Prostate gland (tissue), 2 donors: ENCODE results near the gene PIK3R3. TPM values are rescaled to one million over a fixed set of nuclear protein-coding genes. Genes with fewer than 3 reads are reported as not detected.

Experiments used
- DNase-seq: peaks from one replicate; pipeline ENCODE4 v3.0.0-alpha.2; 2019; ENCODE audit warnings: low spot score
- H3K27ac ChIP-seq, 2 donors: fragments of 200-600 bp; sonication (generic); 2 replicates each; pipeline ENCODE4 v1.5.1; 2017 to 2019
- H3K27me3 ChIP-seq: fragments of 200-600 bp; sonication (generic); replicated peaks from 2 replicates; pipeline ENCODE4 v1.5.1; 2019; ENCODE audit not compliant: insufficient read depth
- H3K36me3 ChIP-seq, 2 donors: fragments of 200-600 bp; sonication (generic); 1 replicate in 1 of 2; 2 replicates in 1 of 2; pipeline versions ENCODE4 v1.5.1 to v1.8.1; 2017 to 2019
- H3K4me1 ChIP-seq: fragments of 200-600 bp; sonication (generic); replicated peaks from 2 replicates; pipeline ENCODE4 v1.5.1; 2019
- H3K4me3 ChIP-seq, 2 donors: fragments of 200-600 bp; sonication (generic); 2 replicates each; pipeline ENCODE4 v1.5.1; 2017 to 2019
- H3K9me3 ChIP-seq: fragments of 200-600 bp; sonication (generic); 2 replicates; pipeline ENCODE4 v1.5.1; 2017
- POLR2A ChIP-seq: fragments of 450-650 bp; IDR thresholded peaks from one replicate; pipeline ENCODE4 v1.6.1; 2016; ENCODE audit warnings: antibody characterized with exemption, mild to moderate bottlenecking
- POLR2AphosphoS5 ChIP-seq: sonication (generic); formaldehyde crosslinking; IDR thresholded peaks from one replicate; pipeline ENCODE4 v1.6.1; 2017; ENCODE audit warnings: antibody characterized with exemption
- WGBS: methylation state at CpG from one replicate; pipeline ENCODE4 v1.1.5; 2018; 5-methylcytosine and 5-hydroxymethylcytosine counted together
- intact Hi-C: fragments of 100-400 bp; cut with DNase I; formaldehyde crosslinking; loops from one replicate; pipeline ENCODE4 v1.14.2; 2022
- total RNA-seq, 2 donors: library from RNA; depleted of rRNA; stranded (reverse); fragments of >200 nt; gene quantifications; one replicate each; pipeline ENCODE4 v1.1.0, GENCODE V29; 2016
- TF ChIP-seq, protein P1 (sequence below), 4 experiments: fragments of 200-600 bp in 2 of 4; fragments of 450-650 bp in 2 of 4; sonication (generic) in 2 of 4; IDR thresholded peaks; 1 replicate in 3 of 4; 2 replicates in 1 of 4; pipeline ENCODE4 v1.5.1; 2016 to 2019; ENCODE audit warnings: antibody characterized with exemption in 4 of 4, mild to moderate bottlenecking in 2 of 4, moderate library complexity in 2 of 4

PIK3R3 gene
- total RNA-seq, 2 donors from 2014 or later = 9.1 to 26.5 TPM

DNA sequence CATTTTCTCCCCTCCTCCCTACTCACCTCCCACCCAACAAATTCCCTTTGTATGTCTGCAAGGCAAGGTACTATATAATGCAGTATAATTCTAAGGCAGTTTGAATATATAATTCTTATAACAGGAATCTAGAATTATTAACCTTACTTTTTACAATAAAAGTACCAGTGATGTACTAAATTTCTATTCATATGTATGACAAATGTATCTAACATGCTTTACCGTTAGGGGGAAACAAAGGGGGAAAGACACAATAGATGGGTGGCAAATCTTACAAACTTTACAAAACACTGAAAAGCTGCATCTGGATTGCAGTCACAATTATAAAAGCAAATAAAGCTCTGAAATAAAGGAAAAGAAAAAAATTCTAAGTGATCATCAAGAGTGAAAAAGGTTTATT lies 2.3 kb downstream of the PIK3R3 start:
- peak overlapping the region; percentile 49 to 63 for H3K4me3 ChIP-seq

DNA sequence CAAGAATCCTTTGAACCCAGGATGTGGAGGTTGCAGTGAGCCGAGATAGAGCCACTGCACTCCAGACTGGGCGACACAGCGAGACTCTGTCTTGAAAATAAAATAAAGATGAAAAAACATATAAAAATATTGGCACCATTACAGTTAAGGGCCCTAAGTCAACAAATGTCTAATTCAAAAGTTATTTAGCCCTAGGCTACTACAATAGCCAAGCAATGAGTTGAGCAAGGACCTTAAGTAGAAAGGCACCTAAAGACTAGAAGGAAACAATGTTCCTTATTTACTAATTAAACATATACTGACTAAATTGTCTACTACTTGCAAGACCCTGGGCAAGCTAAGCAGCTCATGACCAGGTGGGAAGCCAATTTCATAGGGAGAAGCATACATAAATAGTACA lies 4.1 kb downstream of the PIK3R3 start:
- Histone ChIP-seq H3K4me3 (no peak overlapping the region), H3K9me3 (no peaks in the 10 kb centered on the region), H3K36me3 (no peaks in the 10 kb centered on the region), H3K27ac (no peak overlapping the region), H3K27me3 (no peaks in the 10 kb centered on the region), H3K4me1 (no peaks in the 10 kb centered on the region)
- no peak for DNase-seq
- intact Hi-C loops = no loop called here
- TF ChIP-seq, protein P1, sequence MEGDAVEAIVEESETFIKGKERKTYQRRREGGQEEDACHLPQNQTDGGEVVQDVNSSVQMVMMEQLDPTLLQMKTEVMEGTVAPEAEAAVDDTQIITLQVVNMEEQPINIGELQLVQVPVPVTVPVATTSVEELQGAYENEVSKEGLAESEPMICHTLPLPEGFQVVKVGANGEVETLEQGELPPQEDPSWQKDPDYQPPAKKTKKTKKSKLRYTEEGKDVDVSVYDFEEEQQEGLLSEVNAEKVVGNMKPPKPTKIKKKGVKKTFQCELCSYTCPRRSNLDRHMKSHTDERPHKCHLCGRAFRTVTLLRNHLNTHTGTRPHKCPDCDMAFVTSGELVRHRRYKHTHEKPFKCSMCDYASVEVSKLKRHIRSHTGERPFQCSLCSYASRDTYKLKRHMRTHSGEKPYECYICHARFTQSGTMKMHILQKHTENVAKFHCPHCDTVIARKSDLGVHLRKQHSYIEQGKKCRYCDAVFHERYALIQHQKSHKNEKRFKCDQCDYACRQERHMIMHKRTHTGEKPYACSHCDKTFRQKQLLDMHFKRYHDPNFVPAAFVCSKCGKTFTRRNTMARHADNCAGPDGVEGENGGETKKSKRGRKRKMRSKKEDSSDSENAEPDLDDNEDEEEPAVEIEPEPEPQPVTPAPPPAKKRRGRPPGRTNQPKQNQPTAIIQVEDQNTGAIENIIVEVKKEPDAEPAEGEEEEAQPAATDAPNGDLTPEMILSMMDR (IDR thresholded peaks at IDR 0.05) = no peak
- TF ChIP-seq POLR2A = no peak
- TF ChIP-seq POLR2AphosphoS5 = no peak
- 68% methylated on average over 3 of the region's 3 CpGs for WGBS

More for the DNA sequence above, 2.3 kb downstream of the PIK3R3 start:
- Histone ChIP-seq H3K36me3 (no peaks in the 10 kb centered on the region), H3K4me1 (no peaks in the 10 kb centered on the region), H3K9me3 (no peaks in the 10 kb centered on the region), H3K27ac (no peak overlapping the region), H3K27me3 (no peaks in the 10 kb centered on the region)
- DNase-seq = no peak
- TF ChIP-seq POLR2AphosphoS5 (no peak), POLR2A (no peak)
- TF ChIP-seq, protein P1 (IDR thresholded peaks at IDR 0.05) = no peak
- WGBS = 26% methylated on average over 1 of the region's 1 CpG
- intact Hi-C loops = loop anchor here (5.0 to 10.0 kb wide), 4 partner anchors 52 to 248 kb away; no protein-coding TSS in a partner anchor

DNA sequence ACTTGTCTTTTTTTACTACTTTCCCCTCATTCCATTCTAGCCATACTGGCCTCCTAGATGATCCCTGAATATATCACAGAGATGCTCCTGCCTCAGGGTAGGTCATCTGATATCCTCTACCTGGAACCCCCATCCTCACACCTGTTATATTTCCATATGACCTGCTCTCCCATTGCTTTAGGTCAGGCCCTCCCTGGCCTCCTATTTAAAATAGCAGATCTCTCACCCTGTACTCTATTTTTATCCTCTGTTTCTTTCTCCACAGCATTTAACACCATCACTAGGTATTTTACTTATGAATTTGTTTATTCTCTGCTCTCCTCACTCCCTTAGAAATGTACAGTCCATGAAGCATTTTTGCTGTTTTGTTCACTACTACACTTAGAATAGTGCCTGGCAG lies 13.6 kb downstream of the PIK3R3 start:
- intact Hi-C loops = no loop called here
- no peak overlapping the region for H3K27ac ChIP-seq
- TF ChIP-seq POLR2A = no peak
- TF ChIP-seq POLR2AphosphoS5 = no peak
- TF ChIP-seq, protein P1 (IDR thresholded peaks at IDR 0.05) = no peak

DNA sequence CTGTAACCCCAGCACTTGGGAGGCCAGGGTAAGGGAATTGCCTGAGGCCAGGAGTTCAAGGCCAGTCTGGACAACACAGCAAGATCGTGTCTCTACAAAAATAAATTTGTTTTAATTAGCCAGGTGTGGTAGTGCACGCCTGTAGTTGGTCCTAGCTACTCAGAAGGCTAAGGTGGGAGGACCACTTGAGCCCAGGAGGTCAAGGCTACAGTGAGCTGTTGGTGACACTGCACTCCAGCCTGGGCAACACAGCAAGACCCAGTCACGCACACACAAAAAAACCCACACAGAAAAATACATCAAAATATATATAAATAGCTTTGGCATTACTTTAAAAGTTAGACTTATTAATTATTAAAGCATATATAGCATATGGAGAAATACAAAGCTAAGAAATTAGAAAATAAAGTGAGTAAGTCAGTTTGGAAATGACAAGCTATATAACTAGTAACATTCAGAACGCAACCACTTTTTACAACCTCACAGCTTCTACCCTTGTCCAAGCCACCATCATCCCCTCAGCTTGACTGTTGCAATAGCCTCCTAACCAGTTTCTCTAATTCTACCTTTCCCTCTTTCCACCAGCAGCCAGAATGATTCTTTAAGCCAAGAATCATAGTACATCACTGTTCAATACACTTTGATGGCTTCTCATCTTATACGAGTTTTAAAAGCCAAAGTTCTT lies 14.5 kb downstream of the PIK3R3 start:
- 83% methylated on average over 5 of the region's 5 CpGs for WGBS
- H3K36me3 ChIP-seq = no peaks in the 10 kb centered on the region
- DNase-seq = no peak
- TF ChIP-seq, protein P1 (IDR thresholded peaks at IDR 0.05) = no peak
- TF ChIP-seq POLR2A (no peak), POLR2AphosphoS5 (no peak)
- no peak overlapping the region for H3K4me3 ChIP-seq
- no peaks in the 10 kb centered on the region for H3K9me3 ChIP-seq
- no peaks in the 10 kb centered on the region for H3K4me1 ChIP-seq
- H3K27me3 ChIP-seq = no peaks in the 10 kb centered on the region
- intact Hi-C loops = no loop called here
- no peak overlapping the region for H3K27ac ChIP-seq

More for the DNA sequence above, 13.6 kb downstream of the PIK3R3 start:
- Histone ChIP-seq H3K27me3 (no peaks in the 10 kb centered on the region), H3K4me3 (no peak overlapping the region), H3K9me3 (no peaks in the 10 kb centered on the region), H3K4me1 (no peaks in the 10 kb centered on the region), H3K36me3 (no peaks in the 10 kb centered on the region)
- DNase-seq = no peak
